ENCODE results near the gene TBPL1. TPM values are rescaled to one million over a fixed set of nuclear protein-coding genes. Genes with fewer than 3 reads are reported as not detected.

The TBPL1 gene
- total and polyA plus RNA-seq, 2 of the 8 experiments (the other 6 are each of a cell fraction or from before 2014, with no cell fraction given), result 32.5 to 67.0 TPM

- peaks cover 0 to 10% (median 3%) of the 10 kb centered on the region in 4 experiments; a peak in 6 of 7 replicates for H3K4me1 ChIP-seq (replicated peaks in 1 of 4; ENCODE audit: control insufficient read depth in 3 of 4, insufficient read depth in 4 of 4, low read length in 3 of 4)
- H2BK5ac ChIP-seq (ENCODE audit: low read depth, low read length), result no peak overlapping the region
- H2BK20ac ChIP-seq (ENCODE audit: low read length), result no peak overlapping the region
- peaks cover 0 to 7% of the 10 kb centered on the region in 2 experiments for H4K20me1 ChIP-seq (replicated peaks in 1 of 2; ENCODE audit: control insufficient read depth in 1 of 2, insufficient read depth in 2 of 2, low read length in 2 of 2)
- H2BK15ac ChIP-seq (ENCODE audit: low read length), result no peak overlapping the region
- no peak for DNase-seq (ENCODE audit: low read depth in 1 of 2, low spot score in 2 of 2)
- H4K5ac ChIP-seq (ENCODE audit: insufficient read length, low read depth, low read length), result no peak overlapping the region
- FAIRE-seq, result no peak
- H3K18ac ChIP-seq (ENCODE audit: extremely low read depth, low read length), result no peak overlapping the region
- peaks cover 8% of the 10 kb centered on the region for H3K23me2 ChIP-seq (ENCODE audit: low read depth, low read length)
- H3K23ac ChIP-seq (ENCODE audit: insufficient read length), result no peak overlapping the region
- 85% methylated on average over 4 of the region's 4 CpGs; no CpG with 5 or more reads in 1 of the 2 experiments for WGBS, 2 experiments (ENCODE audit: extremely low coverage in 1 of 2, insufficient coverage in 1 of 2, insufficient read length in 1 of 2, insufficient replicate concordance in 2 of 2, low coverage in 1 of 2, low lambda C conversion rate in 2 of 2, missing lambda C conversion rate in 1 of 2)
- no peak overlapping the region for H3K14ac ChIP-seq (ENCODE audit: insufficient read length)
- ChIA-PET CTCF (ENCODE audit: partially characterized antibody) (interaction anchor here (0.9 to 5.6 kb wide), 10 partner anchors 22 to 146 kb away, joined by 3 to 29 read pairs (median 10); no protein-coding TSS in a partner anchor), POLR2A (ENCODE audit: partially characterized antibody) (no interaction called here)
- H3K27me3 ChIP-seq (replicated peaks in 1 of 4; ENCODE audit: control insufficient read depth in 3 of 4, extremely low read depth in 1 of 4, insufficient read depth in 3 of 4, low read length in 3 of 4), result no peaks in the 10 kb centered on the region; a peak in 1 of 7 replicates
- TF ChIP-seq TEAD4 (IDR thresholded peaks at IDR 0.05; ENCODE audit: low read depth, low read length), result no peak
- TF ChIP-seq CBX5 (IDR thresholded peaks at IDR 0.05; ENCODE audit: low read depth, low read length), result no peak
- TF ChIP-seq TAF7 (optimal IDR thresholded peaks at IDR 0.05; ENCODE audit: borderline replicate concordance, low read depth, low read length), result no peak
- no peak for TF ChIP-seq SP4 (IDR thresholded peaks at IDR 0.05; ENCODE audit: low read length)
- TF ChIP-seq KDM5A (IDR thresholded peaks at IDR 0.05; ENCODE audit: low read length), result no peak
- TF ChIP-seq KDM4A (IDR thresholded peaks at IDR 0.05; ENCODE audit: low read depth, low read length, severe bottlenecking), result no peak
- no peak for TF ChIP-seq POLR2AphosphoS5 (IDR thresholded peaks at IDR 0.05; ENCODE audit: low read depth, low read length)
- TF ChIP-seq TCF12 (IDR thresholded peaks at IDR 0.05; ENCODE audit: low read depth, low read length), result no peak
- H3K4ac ChIP-seq (replicated peaks; ENCODE audit: insufficient read length, low read depth, low read length), result no peak overlapping the region
- peak overlapping the region in 1 of 4 experiments; percentile 81; a peak in 1 of 8 replicates for H3K4me3 ChIP-seq (ENCODE audit: extremely low read depth in 1 of 4, insufficient read depth in 2 of 4, low read depth in 3 of 4, low read length in 4 of 4)
- H3K9ac ChIP-seq (replicated peaks in 1 of 4; ENCODE audit: extremely low read depth in 1 of 4, low read depth in 3 of 4, low read length in 3 of 4), result no peak overlapping the region
- H3K79me1 ChIP-seq (ENCODE audit: low read depth, low read length), result peaks cover 3% of the 10 kb centered on the region; the same call in 1 of the 2 replicates
- no peak overlapping the region for H2BK12ac ChIP-seq (ENCODE audit: low read depth, low read length)
- H4K91ac ChIP-seq (replicated peaks; ENCODE audit: insufficient read length, low read length), result no peak overlapping the region
- H3K4me2 ChIP-seq (ENCODE audit: insufficient read depth in 1 of 2, low read depth in 2 of 2, low read length in 2 of 2), result no peak overlapping the region; a peak in 1 of 4 replicates
- H2AK5ac ChIP-seq (ENCODE audit: low read depth, low read length), result no peak overlapping the region
- peaks cover 15 to 28% of the 10 kb centered on the region in 2 experiments for H3K79me2 ChIP-seq (ENCODE audit: control insufficient read depth in 1 of 2, insufficient read depth in 2 of 2, low read length in 2 of 2)
- no peak overlapping the region for H3K56ac ChIP-seq (replicated peaks; ENCODE audit: insufficient read length, low read depth, low read length)
- no peak overlapping the region for H4K8ac ChIP-seq (ENCODE audit: extremely low read depth, insufficient read depth, low read length)
- no peak overlapping the region for H3K27ac ChIP-seq (ENCODE audit: low read depth, low read length)
- H2AFZ ChIP-seq (ENCODE audit: low read length), result no peak overlapping the region
- no peaks in the 10 kb centered on the region for H3K36me3 ChIP-seq (ENCODE audit: control insufficient read depth in 2 of 4, insufficient read depth in 4 of 4, low read length in 3 of 4)
- H3K9me3 ChIP-seq (ENCODE audit: insufficient read depth in 2 of 2, low read depth in 1 of 2, low read length in 1 of 2), result no peaks in the 10 kb centered on the region
- H2BK120ac ChIP-seq (replicated peaks; ENCODE audit: low read depth, low read length), result no peak overlapping the region
Observed at GRCh38 chr6:133951227-133951626, 1.8 kb upstream of the TBPL1 start.
